ENCODE results near the gene OR6J1. TPM values are rescaled to one million over a fixed set of nuclear protein-coding genes. Genes with fewer than 3 reads are reported as not detected.
"Not testable (repeated sequence)": the region's sequence is repeated elsewhere in the genome, so short reads cannot be mapped to it uniquely, and the experiment has no call there.

The OR6J1 gene
- total RNA-seq, 3 donors from 2014 or later = not detected

GRCh38 chr14:22593601-22594000 is 50.6 kb downstream of the OR6J1 start:
- no peaks in the 10 kb centered on the region for H3K9me3 ChIP-seq
- no peak for DNase-seq (ENCODE audit: low spot score in 2 of 2)
- H3K27me3 ChIP-seq = no peaks in the 10 kb centered on the region
- H3K4me1 ChIP-seq = no peaks in the 10 kb centered on the region
- H3K36me3 ChIP-seq = no peaks in the 10 kb centered on the region
- intact Hi-C loops (cut with DNase I; ENCODE audit: low total_unique reads) = no loop called here
- H3K4me3 ChIP-seq = no peak overlapping the region
- no peak overlapping the region for H3K27ac ChIP-seq
- no peak for TF ChIP-seq POLR2A (IDR thresholded peaks at IDR 0.05)
- TF ChIP-seq POLR2AphosphoS5 (IDR thresholded peaks at IDR 0.05) = no peak
- no peak for TF ChIP-seq CTCF (IDR thresholded peaks at IDR 0.05)

- Histone ChIP-seq H3K27ac (no peak overlapping the region), H3K36me3 (no peaks in the 10 kb centered on the region), H3K4me3 (no peak overlapping the region), H3K9me3 (no peaks in the 10 kb centered on the region), H3K4me1 (no peaks in the 10 kb centered on the region), H3K27me3 (no peaks in the 10 kb centered on the region)
- no peak for DNase-seq (ENCODE audit: low spot score in 2 of 2)
- intact Hi-C loops (cut with DNase I; ENCODE audit: low total_unique reads) = no loop called here
- no peak for TF ChIP-seq POLR2A (IDR thresholded peaks at IDR 0.05)
- no peak for TF ChIP-seq POLR2AphosphoS5 (IDR thresholded peaks at IDR 0.05)
- TF ChIP-seq CTCF (IDR thresholded peaks at IDR 0.05) = no peak
These were observed 51.0 kb downstream of the OR6J1 start for GRCh38 chr14:22593189-22593588.

- H3K36me3 ChIP-seq = no peaks in the 10 kb centered on the region
- peak; percentile 86 for TF ChIP-seq POLR2A (IDR thresholded peaks at IDR 0.05)
- TF ChIP-seq POLR2AphosphoS5 (IDR thresholded peaks at IDR 0.05) = peak; percentile 84 to 97 (median 91)
- TF ChIP-seq CTCF (IDR thresholded peaks at IDR 0.05) = peak in 2 of 3 donors; percentile 42 to 59
- peak; percentile 99 for DNase-seq (ENCODE audit: low spot score in 2 of 2)
- peak within 1 kb of the TSS; percentile 75 to 90 (median 79) for H3K4me3 ChIP-seq
- H3K27me3 ChIP-seq = no peaks in the 10 kb centered on the region
- peaks cover 0 to 5% of the 10 kb centered on the region in 2 donors for H3K4me1 ChIP-seq
- peak within 1 kb of the TSS; percentile 97 to 98 for H3K27ac ChIP-seq
- intact Hi-C loops (cut with DNase I; ENCODE audit: low total_unique reads) = no loop called here
- no peaks in the 10 kb centered on the region for H3K9me3 ChIP-seq
These were observed 54.9 kb downstream of the OR6J1 start, which contains the start of gene DAD1 for GRCh38 chr14:22589096-22589839. DAD1 (minus strand) TSS chr14:22589224; CDS start chr14:22589157, 67 bp downstream.

GRCh38 chr14:22588526-22589095 is 55.5 kb downstream of the OR6J1 start:
- H3K27ac ChIP-seq = peak overlapping the region; percentile 97 to 98
- H3K9me3 ChIP-seq = no peaks in the 10 kb centered on the region
- intact Hi-C loops (cut with DNase I; ENCODE audit: low total_unique reads) = no loop called here
- no peaks in the 10 kb centered on the region for H3K36me3 ChIP-seq
- H3K4me1 ChIP-seq = peaks cover 0 to 5% of the 10 kb centered on the region in 2 donors
- DNase-seq (ENCODE audit: low spot score in 2 of 2) = no peak
- peak overlapping the region; percentile 75 to 90 (median 79) for H3K4me3 ChIP-seq
- TF ChIP-seq CTCF (IDR thresholded peaks at IDR 0.05) = no peak
- TF ChIP-seq POLR2A (IDR thresholded peaks at IDR 0.05) = no peak
- no peak for TF ChIP-seq POLR2AphosphoS5 (IDR thresholded peaks at IDR 0.05)
- H3K27me3 ChIP-seq = no peaks in the 10 kb centered on the region

- H3K27me3 ChIP-seq; H3K36me3 ChIP-seq; DNase-seq (ENCODE audit: low spot score in 2 of 2); intact Hi-C loops (cut with DNase I; ENCODE audit: low total_unique reads); H3K9me3 ChIP-seq; H3K4me1 ChIP-seq: not testable (repeated sequence)
- H3K4me3 ChIP-seq = peak overlapping the region; percentile 75 to 90 (median 79)
- H3K27ac ChIP-seq = peak overlapping the region in 1 of 2 donors; percentile 98
These were observed 56.3 kb downstream of the OR6J1 start for GRCh38 chr14:22587677-22588422.
